GM18517 (cell line): Measurements from ENCODE around the gene ARPC2.
A peak's percentile ranks its signal among the peaks of the same experiment; 100 is the strongest.

Source experiments
- ATAC-seq: cut with Tn5 transposase; IDR thresholded peaks from one replicate; pipeline ENCODE4 v1.9.1; 2021; ENCODE audit warnings: mild to moderate bottlenecking, moderate library complexity; ENCODE audit not compliant: unreplicated experiment

ARPC2 gene

DNA sequence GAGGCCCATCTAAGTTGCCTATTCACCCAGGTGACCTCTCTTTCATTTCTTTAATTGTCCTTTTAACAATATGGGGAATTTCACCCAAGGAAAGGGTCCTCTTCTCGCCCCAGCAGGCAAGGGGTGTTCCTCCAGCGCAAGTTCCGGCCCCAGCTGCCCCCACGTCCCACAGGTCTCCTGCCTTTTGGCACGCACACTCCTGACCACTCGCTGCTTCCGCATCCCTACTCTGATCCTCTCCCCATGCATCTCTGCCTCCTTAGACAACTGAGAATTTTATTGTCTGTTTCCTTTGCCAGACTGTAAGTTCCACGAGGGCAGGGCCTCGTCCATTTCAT, 684 bp upstream of the ARPC2 start:
- no peak for ATAC-seq

GRCh38 chr2:218217360-218218267, 625 bp downstream of the ARPC2 start:
- ATAC-seq = peak; percentile 30

GRCh38 chr2:218218268-218219185, 1.5 kb downstream of the ARPC2 start:
- ATAC-seq = peak; percentile 55

GRCh38 chr2:218219934-218220333, 2.9 kb downstream of the ARPC2 start:
- no peak for ATAC-seq

GRCh38 chr2:218221000-218221399, 4.0 kb downstream of the ARPC2 start:
- no peak for ATAC-seq

DNA sequence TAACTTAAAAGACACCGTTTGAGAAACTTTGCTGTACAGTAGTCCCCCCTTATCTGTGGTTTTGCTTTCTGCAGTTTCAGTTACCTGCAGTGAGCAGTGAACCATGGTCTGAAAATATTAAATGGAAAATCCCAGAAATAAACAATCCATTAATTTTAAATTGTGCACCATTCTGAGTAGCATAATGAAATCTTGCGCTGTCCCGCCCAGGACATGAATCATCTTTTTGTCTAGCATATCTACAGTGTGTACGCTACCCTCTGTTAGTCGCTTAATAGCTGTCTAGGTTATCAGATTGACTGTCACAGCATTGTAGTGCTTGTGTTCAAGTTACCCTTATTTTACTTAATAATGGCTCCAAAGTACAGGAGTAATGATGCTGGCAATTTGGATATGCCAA, 6.1 kb downstream of the ARPC2 start:
- ATAC-seq = no peak

DNA sequence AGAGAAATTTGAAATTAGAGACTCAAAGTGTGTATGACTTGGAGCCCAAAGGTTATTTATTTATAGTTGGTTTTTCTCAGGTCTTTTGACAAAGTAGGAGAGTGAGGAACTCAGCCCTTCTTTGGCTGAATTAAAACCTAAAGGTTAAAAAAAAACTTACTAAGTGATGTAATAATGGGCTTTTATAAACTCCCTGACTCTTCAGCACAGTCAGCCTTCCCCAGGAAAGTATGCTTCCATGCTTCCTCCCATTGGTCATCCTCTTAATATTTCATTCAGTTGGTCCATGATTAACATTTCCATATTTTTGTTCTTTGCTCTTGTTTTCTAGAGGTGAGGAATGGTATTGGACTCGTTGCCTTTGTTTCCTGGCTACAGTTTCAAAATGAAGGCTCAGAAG, 7.2 kb downstream of the ARPC2 start:
- ATAC-seq = no peak

- ATAC-seq = no peak
Observed at GRCh38 chr2:218226903-218227302, 9.9 kb downstream of the ARPC2 start.

GRCh38 chr2:218228366-218229090, 11.5 kb downstream of the ARPC2 start:
- ATAC-seq = no peak

DNA sequence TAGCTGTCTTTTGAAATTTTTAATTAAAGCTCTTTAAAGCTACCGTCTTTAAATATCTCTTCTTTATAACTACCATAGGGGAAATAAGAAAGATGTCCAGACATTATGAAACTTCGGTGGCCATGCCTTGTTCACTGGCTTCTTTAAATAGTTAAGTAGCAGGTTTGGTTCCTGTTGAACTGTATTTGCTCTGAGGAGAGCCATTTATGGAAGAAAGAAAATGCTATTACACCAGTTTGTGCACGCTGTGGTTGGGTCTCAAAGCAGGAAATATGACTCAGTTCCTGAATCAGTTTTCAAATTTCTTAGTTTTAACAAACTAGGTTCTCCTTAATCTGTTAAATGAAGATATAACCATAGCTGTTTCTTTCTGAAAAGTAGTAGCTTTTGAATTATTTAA, 12.2 kb downstream of the ARPC2 start:
- peak; percentile 86 for ATAC-seq

GRCh38 chr2:218229851-218230250, 12.9 kb downstream of the ARPC2 start:
- no peak for ATAC-seq

DNA sequence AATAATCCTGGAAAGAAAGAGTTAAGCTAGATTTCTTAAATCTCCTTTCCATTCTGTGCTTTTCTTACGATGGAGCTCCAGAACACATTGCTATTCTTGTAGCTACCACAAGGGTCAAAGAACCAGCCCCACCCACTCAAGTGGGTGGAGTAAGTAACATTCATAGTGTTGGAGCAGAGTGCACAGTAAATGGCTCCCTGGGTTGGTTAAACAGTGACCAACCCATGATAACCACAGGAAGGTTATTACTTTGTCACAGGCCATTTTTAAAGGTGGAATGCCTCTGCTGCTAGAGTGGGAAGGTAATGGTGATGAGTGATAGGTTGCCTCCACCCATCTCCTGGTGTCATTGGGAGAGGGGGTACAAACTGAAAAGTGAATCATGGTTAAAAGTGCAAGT, 13.9 kb downstream of the ARPC2 start:
- peak; percentile 61 for ATAC-seq

- ATAC-seq = no peak
Observed at GRCh38 chr2:218233543-218233942, 16.6 kb downstream of the ARPC2 start.

- ATAC-seq = no peak
Observed at GRCh38 chr2:218234521-218234920, 17.5 kb downstream of the ARPC2 start.

DNA sequence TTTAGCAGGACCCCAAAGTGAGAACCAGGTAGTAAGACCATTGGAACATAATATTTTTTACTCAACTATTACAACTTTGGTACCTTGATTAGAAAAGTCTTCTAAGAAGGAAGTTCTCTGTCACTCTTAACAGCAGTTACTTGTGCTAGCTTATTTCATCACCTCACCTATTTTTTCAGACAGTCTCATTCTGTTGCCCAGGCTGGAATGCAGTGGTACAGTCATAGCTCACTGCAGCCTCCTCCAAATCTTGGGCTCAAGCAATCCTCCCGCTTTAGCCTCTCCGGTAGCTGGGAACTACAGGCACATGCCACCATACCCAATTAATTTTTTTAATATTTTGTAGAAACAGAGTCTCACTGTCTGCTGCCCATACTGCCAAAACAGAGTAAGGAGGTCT, 18.0 kb downstream of the ARPC2 start:
- ATAC-seq = no peak

GRCh38 chr2:218236829-218237228, 19.8 kb downstream of the ARPC2 start:
- ATAC-seq = no peak

GRCh38 chr2:218238887-218239286, 21.9 kb downstream of the ARPC2 start:
- no peak for ATAC-seq

DNA sequence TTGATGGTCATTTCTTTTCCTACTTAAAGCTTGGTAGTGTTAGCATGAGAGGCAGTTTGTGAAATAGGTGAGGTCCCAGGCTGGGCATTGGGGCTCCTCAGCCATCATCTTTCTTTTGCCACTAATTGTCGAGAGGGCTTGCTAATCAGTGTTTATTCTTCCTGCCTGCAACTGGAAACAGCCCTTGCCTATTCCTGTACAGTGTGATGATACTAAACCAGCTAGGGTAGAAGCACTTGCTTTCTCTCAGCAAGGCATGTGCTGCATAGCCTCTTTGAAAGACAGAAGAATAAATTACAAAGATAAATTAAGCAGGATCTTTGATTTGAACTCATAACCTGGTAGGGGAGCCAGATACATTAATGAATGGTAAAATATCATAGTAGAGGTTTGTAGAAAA, 27.2 kb downstream of the ARPC2 start:
- no peak for ATAC-seq

DNA sequence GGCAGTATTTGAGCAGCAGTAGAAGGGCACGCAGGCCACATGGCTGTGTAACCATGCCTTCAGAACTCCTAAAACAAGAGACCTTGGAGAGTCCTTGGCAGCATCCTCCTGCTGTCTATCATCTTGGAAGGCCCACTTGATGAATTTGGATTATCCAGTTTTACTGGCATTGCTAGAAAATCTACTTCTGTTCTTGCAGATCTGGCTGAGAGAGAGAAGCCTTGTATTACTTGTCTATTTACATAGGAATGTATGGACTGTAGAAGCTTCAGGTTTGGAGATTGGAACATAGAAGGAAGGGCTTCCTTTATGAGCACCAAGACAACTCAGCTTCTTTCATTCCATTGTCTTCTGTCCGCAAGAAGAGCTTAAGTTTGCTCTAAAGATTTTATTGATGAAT, 27.7 kb downstream of the ARPC2 start:
- ATAC-seq = no peak

DNA sequence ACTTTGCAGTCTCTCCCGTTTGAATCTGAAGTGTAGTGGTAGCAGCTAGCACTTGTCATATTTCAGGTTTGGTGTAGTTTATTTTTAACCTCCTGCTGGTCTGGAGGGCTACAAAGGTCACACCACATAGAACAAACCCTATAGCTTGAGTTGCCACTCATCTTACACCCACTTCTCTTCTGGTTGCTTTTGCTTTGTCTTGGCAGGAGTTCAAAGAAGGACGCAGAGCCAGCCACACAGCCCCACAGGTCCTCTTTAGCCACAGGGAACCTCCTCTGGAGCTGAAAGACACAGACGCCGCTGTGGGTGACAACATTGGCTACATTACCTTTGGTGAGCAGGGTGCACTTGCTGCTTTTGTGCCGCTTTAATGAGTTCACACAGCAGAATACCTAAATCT, 28.2 kb downstream of the ARPC2 start:
- no peak for ATAC-seq

GRCh38 chr2:218249691-218250090, 32.7 kb downstream of the ARPC2 start:
- ATAC-seq = no peak
